Activated T-helper 1 cell treated with anti-CD3 and anti-CD28 coated beads, Interleukin-12 subunit alpha, Interleukin-12 subunit beta, Interleukin-2, Interleukin-4 antibody, amounts not matched to agents 30 ng/mL and 10 ng/mL and 1 ng/mL, durations not matched to agents 14 hours and 24 hours and 36 hours (primary cell): ENCODE results near the gene SULT6B1. TPM values are rescaled to one million over a fixed set of nuclear protein-coding genes. Genes with fewer than 3 reads are reported as not detected.

Experiments used
- DNase-seq: peaks from one replicate; pipeline ENCODE4 v3.0.0; 2021; ENCODE audit warnings: low spot score
- H3K27ac Mint-ChIP-seq: one replicate; pipeline ENCODE4 v1.8.0; 2021; ENCODE audit warnings: mild to moderate bottlenecking, mixed read lengths
- H3K27me3 Mint-ChIP-seq: one replicate; pipeline ENCODE4 v1.8.0; 2022; ENCODE audit warnings: mild to moderate bottlenecking, moderate library complexity, mixed read lengths; ENCODE audit not compliant: insufficient read depth
- H3K36me3 Mint-ChIP-seq: one replicate; pipeline ENCODE4 v1.8.0; 2021; ENCODE audit warnings: low read depth, mixed read lengths
- H3K4me1 Mint-ChIP-seq: one replicate; pipeline ENCODE4 v1.8.0; 2021; ENCODE audit warnings: low read depth, mixed read lengths
- H3K4me3 Mint-ChIP-seq: one replicate; pipeline ENCODE4 v1.8.0; 2021; ENCODE audit warnings: mild to moderate bottlenecking, moderate library complexity, mixed read lengths
- H3K9me3 Mint-ChIP-seq: one replicate; pipeline ENCODE4 v1.8.0; 2021; ENCODE audit warnings: mixed read lengths
- intact Hi-C: fragments of 100-400 bp; cut with micrococcal nuclease; formaldehyde crosslinking; loops from one replicate; pipeline ENCODE4 v1.15.1; 2024
- total RNA-seq: library from RNA; stranded (reverse); gene quantifications from 2 replicates; pipeline ENCODE4 v1.2.3, GENCODE V29; 2022

Gene SULT6B1
- total RNA-seq, 1 donor from 2014 or later = not detected

- Mint-ChIP-seq H3K27ac (no peak overlapping the region), H3K4me1 (peaks cover 22% of the 10 kb centered on the region), H3K4me3 (no peak overlapping the region), H3K36me3 (peaks cover 1% of the 10 kb centered on the region), H3K9me3 (no peaks in the 10 kb centered on the region), H3K27me3 (peaks cover 11% of the 10 kb centered on the region)
- no peak for DNase-seq
- intact Hi-C loops = no loop called here
Observed at GRCh38 chr2:37191253-37191652, 2.8 kb upstream of the SULT6B1 start.

GRCh38 chr2:37190290-37190689 is 1.8 kb upstream of the SULT6B1 start:
- H3K4me1 Mint-ChIP-seq = peaks cover 16% of the 10 kb centered on the region
- peaks cover 18% of the 10 kb centered on the region for H3K27me3 Mint-ChIP-seq
- intact Hi-C loops = no loop called here
- DNase-seq = no peak
- H3K27ac Mint-ChIP-seq = peak overlapping the region; percentile 38
- H3K9me3 Mint-ChIP-seq = no peaks in the 10 kb centered on the region
- H3K4me3 Mint-ChIP-seq = no peak overlapping the region
- no peaks in the 10 kb centered on the region for H3K36me3 Mint-ChIP-seq

GRCh38 chr2:37189452-37190153 is 1.1 kb upstream of the SULT6B1 start:
- no peaks in the 10 kb centered on the region for H3K36me3 Mint-ChIP-seq
- DNase-seq = no peak
- intact Hi-C loops = no loop called here
- H3K27me3 Mint-ChIP-seq = peaks cover 22% of the 10 kb centered on the region
- H3K27ac Mint-ChIP-seq = no peak overlapping the region
- no peaks in the 10 kb centered on the region for H3K9me3 Mint-ChIP-seq
- H3K4me3 Mint-ChIP-seq = no peak overlapping the region
- H3K4me1 Mint-ChIP-seq = peaks cover 15% of the 10 kb centered on the region

GRCh38 chr2:37181726-37182684 is 6.5 kb downstream of the SULT6B1 start:
- H3K27ac Mint-ChIP-seq = no peak overlapping the region
- intact Hi-C loops = no loop called here

GRCh38 chr2:37180640-37181039 is 7.8 kb downstream of the SULT6B1 start:
- Mint-ChIP-seq H3K9me3 (no peaks in the 10 kb centered on the region), H3K27ac (no peak overlapping the region), H3K4me3 (no peak overlapping the region), H3K36me3 (no peaks in the 10 kb centered on the region), H3K4me1 (no peaks in the 10 kb centered on the region), H3K27me3 (peaks cover 40% of the 10 kb centered on the region)
- no peak for DNase-seq
- intact Hi-C loops = no loop called here

More at GRCh38 chr2:37181726-37182684, 6.5 kb downstream of the SULT6B1 start:
- no peaks in the 10 kb centered on the region for H3K36me3 Mint-ChIP-seq
- no peak for DNase-seq
- no peak overlapping the region for H3K4me3 Mint-ChIP-seq
- H3K9me3 Mint-ChIP-seq = no peaks in the 10 kb centered on the region
- peaks cover 42% of the 10 kb centered on the region for H3K27me3 Mint-ChIP-seq
- no peaks in the 10 kb centered on the region for H3K4me1 Mint-ChIP-seq

GRCh38 chr2:37180006-37180639 is 8.3 kb downstream of the SULT6B1 start:
- Mint-ChIP-seq H3K27me3 (peaks cover 36% of the 10 kb centered on the region), H3K36me3 (no peaks in the 10 kb centered on the region)

GRCh38 chr2:37173741-37174140 is 14.7 kb downstream of the SULT6B1 start:
- peaks cover 6% of the 10 kb centered on the region for H3K27me3 Mint-ChIP-seq
- no peaks in the 10 kb centered on the region for H3K36me3 Mint-ChIP-seq
- DNase-seq = no peak
- no peak overlapping the region for H3K27ac Mint-ChIP-seq
- intact Hi-C loops = no loop called here
- H3K4me3 Mint-ChIP-seq = no peak overlapping the region
- no peaks in the 10 kb centered on the region for H3K9me3 Mint-ChIP-seq
- no peaks in the 10 kb centered on the region for H3K4me1 Mint-ChIP-seq

More at GRCh38 chr2:37180006-37180639, 8.3 kb downstream of the SULT6B1 start:
- Mint-ChIP-seq H3K4me1 (no peaks in the 10 kb centered on the region), H3K27ac (no peak overlapping the region), H3K4me3 (no peak overlapping the region), H3K9me3 (no peaks in the 10 kb centered on the region)
- DNase-seq = no peak
- intact Hi-C loops = no loop called here

GRCh38 chr2:37171624-37171950 is 16.9 kb downstream of the SULT6B1 start:
- no peaks in the 10 kb centered on the region for H3K4me1 Mint-ChIP-seq
- H3K27me3 Mint-ChIP-seq = peaks cover 3% of the 10 kb centered on the region
- H3K27ac Mint-ChIP-seq = no peak overlapping the region
- intact Hi-C loops = no loop called here
- no peak overlapping the region for H3K4me3 Mint-ChIP-seq
- H3K36me3 Mint-ChIP-seq = no peaks in the 10 kb centered on the region
- no peaks in the 10 kb centered on the region for H3K9me3 Mint-ChIP-seq
- DNase-seq = no peak

- DNase-seq = no peak
- Mint-ChIP-seq H3K36me3 (peaks cover 4% of the 10 kb centered on the region), H3K4me1 (no peaks in the 10 kb centered on the region), H3K9me3 (peaks cover 15% of the 10 kb centered on the region), H3K27ac (no peak overlapping the region), H3K27me3 (peaks cover 4% of the 10 kb centered on the region), H3K4me3 (no peak overlapping the region)
- intact Hi-C loops = loop anchor here (1.0 to 5.0 kb wide), 6 partner anchors 63 to 724 kb away; partner anchors contain the start of genes CEBPZ and NDUFAF7
Observed at GRCh38 chr2:37168217-37168981, 20.1 kb downstream of the SULT6B1 start.

GRCh38 chr2:37167636-37168180 is 20.8 kb downstream of the SULT6B1 start:
- Mint-ChIP-seq H3K4me3 (no peak overlapping the region), H3K27me3 (peaks cover 4% of the 10 kb centered on the region), H3K4me1 (no peaks in the 10 kb centered on the region), H3K27ac (no peak overlapping the region), H3K9me3 (peaks cover 15% of the 10 kb centered on the region), H3K36me3 (peaks cover 4% of the 10 kb centered on the region)
- intact Hi-C loops = loop anchor here (1.0 to 5.0 kb wide), 6 partner anchors 64 to 725 kb away; partner anchors contain the start of genes CEBPZ and NDUFAF7
- DNase-seq = no peak

GRCh38 chr2:37164757-37165156 is 23.7 kb downstream of the SULT6B1 start:
- DNase-seq = no peak
- Mint-ChIP-seq H3K4me1 (no peaks in the 10 kb centered on the region), H3K27me3 (peaks cover 4% of the 10 kb centered on the region), H3K4me3 (no peak overlapping the region), H3K9me3 (peaks cover 15% of the 10 kb centered on the region), H3K27ac (no peak overlapping the region), H3K36me3 (peaks cover 4% of the 10 kb centered on the region)
- intact Hi-C loops = loop anchor here (5.0 kb wide), 1 partner anchor 113 kb away; no protein-coding TSS in a partner anchor
